GM18511 (cell line): ENCODE results near the gene PLOD3.

Experiments
- ATAC-seq: cut with Tn5 transposase; IDR thresholded peaks from one replicate; pipeline ENCODE4 v1.9.1; 2021; ENCODE audit warnings: mild to moderate bottlenecking, moderate library complexity; ENCODE audit not compliant: unreplicated experiment

Gene PLOD3

GRCh38 chr7:101186194-101186593, 31.2 kb downstream of the PLOD3 start:
- no peak for ATAC-seq

- ATAC-seq: no peak
Measured at GRCh38 chr7:101185258-101185839, 32.0 kb downstream of the PLOD3 start.

GRCh38 chr7:101180130-101180755, 37.1 kb downstream of the PLOD3 start, which contains the start of gene NAT16:
NAT16 (minus strand) TSS chr7:101180293; CDS start chr7:101174807, 5,486 bp downstream.
- ATAC-seq: no peak

GRCh38 chr7:101179713-101180112, 37.7 kb downstream of the PLOD3 start:
- ATAC-seq: no peak

GRCh38 chr7:101179117-101179516, 38.3 kb downstream of the PLOD3 start:
- ATAC-seq: no peak

GRCh38 chr7:101177644-101178043, 39.7 kb downstream of the PLOD3 start:
- no peak for ATAC-seq

- no peak for ATAC-seq
Measured at GRCh38 chr7:101175664-101176063, 41.7 kb downstream of the PLOD3 start.

- no peak for ATAC-seq
Measured at GRCh38 chr7:101174322-101174854, 43.0 kb downstream of the PLOD3 start.

- ATAC-seq: no peak
Measured at GRCh38 chr7:101173752-101174244, 43.6 kb downstream of the PLOD3 start.

GRCh38 chr7:101172854-101173751, 44.3 kb downstream of the PLOD3 start:
- no peak for ATAC-seq

- no peak for ATAC-seq
Measured at GRCh38 chr7:101172005-101172853, 45.2 kb downstream of the PLOD3 start.

- ATAC-seq: no peak
Measured at GRCh38 chr7:101171442-101171837, 45.9 kb downstream of the PLOD3 start.

- no peak for ATAC-seq
Measured at GRCh38 chr7:101170617-101171441, 46.6 kb downstream of the PLOD3 start.

- ATAC-seq: no peak
Measured at GRCh38 chr7:101169838-101170551, 47.4 kb downstream of the PLOD3 start.

- no peak for ATAC-seq
Measured at GRCh38 chr7:101169110-101169837, 48.1 kb downstream of the PLOD3 start.

GRCh38 chr7:101168412-101169049, 48.9 kb downstream of the PLOD3 start:
- no peak for ATAC-seq

- no peak for ATAC-seq
Measured at GRCh38 chr7:101167645-101168411, 49.6 kb downstream of the PLOD3 start.
